ENCODE measurements around the gene GPRC5C. TPM values are rescaled to one million over a fixed set of nuclear protein-coding genes. Genes with fewer than 3 reads are reported as not detected.

The GPRC5C gene
- total and polyA plus RNA-seq, 4 donors = 34.2 to 195 (median 119) TPM

GRCh38 chr17:74385201-74385600, 46.7 kb upstream of the GPRC5C start:
- no peak for DNase-seq (ENCODE audit: low spot score)
- H3K27ac ChIP-seq (ENCODE audit: low read depth in 1 of 2, low read length in 2 of 2) = no peak overlapping the region
- whole genome bisulfite sequencing = 87% methylated on average over 3 of the region's 3 CpGs
- H3K4me3 ChIP-seq (ENCODE audit: low read depth in 1 of 3, low read length in 3 of 3) = no peak overlapping the region
- no peaks in the 10 kb centered on the region for H3K36me3 ChIP-seq (ENCODE audit: control insufficient read depth in 4 of 4, insufficient read depth in 3 of 4, low read depth in 1 of 4, low read length in 3 of 4)
- H3K9me3 ChIP-seq (ENCODE audit: control insufficient read depth in 4 of 4, low read length in 3 of 4) = no peaks in the 10 kb centered on the region
- H3K27me3 ChIP-seq (ENCODE audit: control insufficient read depth in 4 of 4, insufficient read depth in 4 of 4, low read length in 3 of 4) = no peaks in the 10 kb centered on the region
- H3K9ac ChIP-seq (ENCODE audit: low read depth in 1 of 2, low read length in 2 of 2) = no peak overlapping the region
- TF ChIP-seq ATF3 (IDR thresholded peaks at IDR 0.05) (no peak), YY1 (IDR thresholded peaks at IDR 0.05) (no peak), GABPA (IDR thresholded peaks at IDR 0.05 in 1 of 2, conservative IDR thresholded peaks at IDR 0.05 in 1 of 2) (no peak), TAF1 (conservative IDR thresholded peaks at IDR 0.05) (no peak), CTCF (IDR thresholded peaks at IDR 0.05; ENCODE audit: low read depth, low read length, missing input control) (no peak), EGR1 (IDR thresholded peaks at IDR 0.05; ENCODE audit: low read depth in 2 of 2) (no peak), FOXA1 (IDR thresholded peaks at IDR 0.05) (no peak), HNF4A (conservative IDR thresholded peaks at IDR 0.05) (no peak), REST (IDR thresholded peaks at IDR 0.05) (no peak), RAD21 (IDR thresholded peaks at IDR 0.05) (no peak), RXRA (IDR thresholded peaks at IDR 0.05) (no peak), MAX (IDR thresholded peaks at IDR 0.05) (no peak), NR2F2 (IDR thresholded peaks at IDR 0.05) (no peak), SP1 (IDR thresholded peaks at IDR 0.05) (no peak), ZBTB33 (IDR thresholded peaks at IDR 0.05) (no peak), JUND (IDR thresholded peaks at IDR 0.05) (no peak), FOXA2 (IDR thresholded peaks at IDR 0.05) (no peak), HNF4G (IDR thresholded peaks at IDR 0.05) (no peak)
- peaks cover 0 to 1% (median 0%) of the 10 kb centered on the region in 4 donors for H3K4me1 ChIP-seq (ENCODE audit: control insufficient read depth in 4 of 4, insufficient read depth in 4 of 4, low read length in 3 of 4)

Measured in liver (tissue), 9 donors.